Brain pericyte (primary cell): Measurements from ENCODE around the gene TAF6.
"Not testable (repeated sequence)": the region's sequence is repeated elsewhere in the genome, so short reads cannot be mapped to it uniquely, and the experiment has no call there.

Experiments
- DNase-seq: peaks from one replicate; pipeline ENCODE4 v3.0.0-alpha.2; 2012; ENCODE audit warnings: low read depth, low spot score

TAF6 gene

DNA sequence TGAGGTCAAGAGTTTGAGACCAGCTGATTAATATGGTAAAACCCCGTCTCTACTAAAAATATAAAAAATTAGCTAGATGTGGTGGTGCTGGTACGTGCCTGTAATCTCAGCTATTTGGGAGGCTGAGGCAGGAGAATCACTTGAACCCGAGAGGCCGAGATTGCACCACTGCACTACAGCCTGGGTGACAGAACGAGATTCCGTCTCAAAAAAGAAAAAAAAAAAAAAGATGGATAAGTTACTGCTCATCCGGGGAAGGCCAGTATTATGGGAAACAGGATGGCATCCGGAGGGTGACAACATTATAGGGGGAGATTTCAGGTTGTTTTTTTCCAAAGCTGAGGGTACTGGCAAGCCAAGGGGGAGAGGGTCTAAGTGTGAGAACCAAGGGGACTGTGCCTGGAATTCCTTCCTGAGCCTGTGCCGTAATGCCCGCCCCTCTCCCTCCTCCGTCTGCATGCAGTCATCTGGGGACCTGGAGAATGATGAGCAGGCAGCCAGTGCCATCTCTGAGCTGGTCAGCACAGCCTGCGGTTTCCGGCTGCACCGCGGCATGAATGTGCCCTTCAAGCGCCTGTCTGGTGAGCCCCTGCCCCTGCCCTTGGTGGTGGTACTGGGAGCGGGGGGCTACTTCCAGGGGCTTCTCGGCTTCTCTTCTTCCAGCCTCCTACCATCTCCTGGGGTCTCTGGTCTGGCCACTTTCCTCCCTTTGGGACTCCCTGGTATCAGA lies 33.9 kb upstream of the TAF6 start:
- DNase-seq, result no peak

GRCh38 chr7:100152404-100152803 lies 33.2 kb upstream of the TAF6 start:
- DNase-seq, result no peak

DNA sequence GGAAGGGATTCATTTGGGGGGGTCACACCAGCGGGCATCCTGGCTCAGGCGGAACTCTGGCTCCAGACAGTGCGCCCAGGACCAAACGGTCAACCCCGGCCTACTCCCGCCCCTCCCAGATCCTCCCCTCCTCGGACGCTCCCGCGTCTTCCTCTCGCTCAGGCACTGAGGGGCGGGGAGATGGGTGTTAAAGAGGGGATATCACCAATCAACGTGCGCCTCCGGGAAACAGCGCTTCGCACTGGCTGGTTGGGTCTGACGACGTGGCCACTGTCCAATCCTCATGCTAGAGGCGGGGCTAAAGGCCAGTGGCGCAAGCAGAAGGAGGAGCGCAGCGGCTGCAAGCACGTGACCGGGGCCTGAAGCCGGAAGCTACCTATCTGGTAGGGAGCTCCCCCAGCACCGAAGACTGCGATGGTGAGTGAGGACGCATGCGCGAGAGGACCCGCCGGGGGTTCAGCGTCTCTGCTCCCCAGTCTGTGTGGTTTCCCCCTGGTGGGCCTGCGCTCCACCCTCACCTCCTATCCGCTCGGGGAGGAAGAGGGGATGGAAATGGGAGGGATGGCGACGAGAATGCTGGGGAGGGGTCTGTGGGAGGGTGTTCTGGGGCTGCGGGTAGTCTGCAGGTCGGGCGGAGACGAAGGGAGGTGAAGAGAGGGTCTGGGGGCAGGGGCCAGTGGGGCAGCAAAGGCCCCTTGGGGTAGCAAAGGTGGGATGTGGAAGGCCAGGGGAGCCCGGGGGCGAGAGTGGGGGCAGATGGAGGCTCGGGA lies 29.6 kb upstream of the TAF6 start, which contains the start of gene LAMTOR4:
Gene LAMTOR4 (plus strand): TSS at position 360 of the 770 bp plus-strand sequence. CDS start 55 bp downstream, at position 415.
- peak; percentile 97 for DNase-seq

GRCh38 chr7:100148225-100148558 lies 29.0 kb upstream of the TAF6 start:
- DNase-seq, result no peak

- DNase-seq, result no peak
Measured at GRCh38 chr7:100147278-100147677, 28.1 kb upstream of the TAF6 start.

- DNase-seq, result not testable (repeated sequence)
Measured at GRCh38 chr7:100146350-100146749, 27.2 kb upstream of the TAF6 start.

DNA sequence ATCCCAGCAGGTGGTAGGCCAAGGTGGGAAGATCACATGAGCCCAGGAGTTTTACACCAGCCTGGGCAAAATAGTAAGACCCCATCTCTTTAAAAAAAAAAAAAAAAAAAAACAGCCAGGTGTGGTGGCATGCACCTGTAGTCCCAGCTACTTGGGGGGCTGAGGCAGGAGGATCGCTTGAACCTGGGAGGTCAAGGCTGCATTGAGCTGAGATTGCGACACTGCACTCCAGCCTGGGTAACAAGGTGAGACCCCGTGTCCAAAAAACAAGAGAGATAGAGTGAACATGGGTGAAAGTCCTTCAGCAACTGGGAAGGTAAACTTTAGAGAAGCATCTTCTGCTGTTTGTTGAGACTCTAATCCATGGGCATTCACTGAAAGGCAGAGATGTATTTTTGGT lies 23.3 kb upstream of the TAF6 start:
- no peak for DNase-seq

- no peak for DNase-seq
Measured at GRCh38 chr7:100141555-100141949, 22.4 kb upstream of the TAF6 start.

- no peak for DNase-seq
Measured at GRCh38 chr7:100137851-100138760, 18.9 kb upstream of the TAF6 start.

DNA sequence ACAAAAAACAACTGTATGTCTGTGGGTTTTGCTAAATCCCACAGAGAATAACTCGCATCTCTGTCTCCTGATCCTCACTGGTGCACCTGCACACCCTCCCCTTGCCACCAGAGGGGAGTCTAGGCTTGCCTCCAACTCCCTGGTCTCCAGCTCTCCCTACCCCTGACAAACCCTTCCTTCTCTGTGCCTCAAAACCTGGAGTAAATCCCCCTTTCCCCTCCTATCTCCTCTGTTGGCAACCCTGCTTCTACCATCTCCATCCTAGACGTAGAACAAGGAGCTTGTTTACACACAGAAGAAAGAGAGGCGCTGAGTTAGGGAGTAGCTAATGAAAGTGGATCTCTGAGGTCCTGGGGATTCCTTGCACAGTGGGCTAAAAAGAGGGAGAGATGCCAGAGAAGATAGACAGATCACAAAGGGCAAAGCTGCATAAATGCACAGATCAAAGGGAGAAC lies 13.6 kb upstream of the TAF6 start:
- DNase-seq, result no peak

DNA sequence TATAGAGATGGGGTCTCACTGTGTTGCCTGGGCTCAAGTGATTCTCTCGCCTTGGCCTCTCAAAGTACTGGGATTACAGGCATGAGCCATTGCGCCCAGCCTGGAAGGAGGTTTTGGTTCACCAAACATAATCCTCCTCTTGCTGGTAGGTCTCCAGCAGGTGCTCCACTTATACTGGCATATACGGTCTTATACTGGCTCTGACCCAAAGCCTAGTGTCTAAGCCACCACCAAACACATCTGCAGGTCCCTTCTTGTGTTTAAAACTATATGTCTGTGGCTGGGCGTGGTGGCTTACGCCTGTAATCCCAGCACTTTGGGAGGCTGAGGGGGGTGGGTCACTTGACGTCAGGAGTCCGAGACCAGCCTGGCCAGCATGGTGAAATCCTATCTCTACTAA lies 13.0 kb upstream of the TAF6 start:
- no peak for DNase-seq

GRCh38 chr7:100130608-100131453 lies 11.7 kb upstream of the TAF6 start:
- no peak for DNase-seq

GRCh38 chr7:100130220-100130607 lies 11.1 kb upstream of the TAF6 start:
- not testable (repeated sequence) for DNase-seq

- DNase-seq, result no peak
Measured at GRCh38 chr7:100128637-100128963, 9.4 kb upstream of the TAF6 start.

DNA sequence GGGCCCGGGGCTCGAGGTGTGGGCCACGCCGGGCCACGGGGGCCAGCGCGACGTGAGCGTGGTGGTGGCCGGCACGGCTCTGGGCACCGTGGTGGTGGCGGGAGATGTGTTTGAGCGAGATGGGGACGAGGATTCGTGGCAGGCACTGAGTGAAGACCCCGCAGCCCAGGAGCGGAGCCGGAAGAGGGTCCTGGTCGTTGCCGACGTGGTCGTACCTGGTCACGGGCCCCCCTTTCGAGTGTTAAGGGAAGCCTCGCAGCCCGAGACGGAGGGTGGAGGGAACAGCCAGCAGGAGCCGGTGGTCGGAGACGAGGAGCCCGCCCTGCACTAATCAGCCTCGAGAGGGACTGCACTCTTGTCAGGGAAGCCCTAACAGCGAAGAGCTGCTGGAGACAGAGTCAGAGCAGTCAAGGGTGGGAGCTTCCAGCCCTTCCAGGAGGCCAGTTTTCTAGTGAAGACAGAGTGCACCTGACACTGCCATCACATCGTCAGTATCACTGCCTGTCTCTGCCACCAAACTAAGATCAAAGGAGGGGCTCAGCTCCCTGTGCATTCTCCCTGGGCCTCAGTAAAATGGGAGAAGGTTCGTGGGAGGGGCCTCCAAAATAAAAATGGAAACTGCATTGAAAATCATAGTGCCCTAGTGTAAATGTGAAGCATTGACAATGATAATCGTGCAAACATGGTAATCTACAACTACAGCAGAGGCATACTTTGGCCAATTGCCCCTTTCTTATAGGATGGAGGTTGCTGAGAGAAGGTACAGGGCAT lies 8.9 kb upstream of the TAF6 start:
- DNase-seq, result no peak

DNA sequence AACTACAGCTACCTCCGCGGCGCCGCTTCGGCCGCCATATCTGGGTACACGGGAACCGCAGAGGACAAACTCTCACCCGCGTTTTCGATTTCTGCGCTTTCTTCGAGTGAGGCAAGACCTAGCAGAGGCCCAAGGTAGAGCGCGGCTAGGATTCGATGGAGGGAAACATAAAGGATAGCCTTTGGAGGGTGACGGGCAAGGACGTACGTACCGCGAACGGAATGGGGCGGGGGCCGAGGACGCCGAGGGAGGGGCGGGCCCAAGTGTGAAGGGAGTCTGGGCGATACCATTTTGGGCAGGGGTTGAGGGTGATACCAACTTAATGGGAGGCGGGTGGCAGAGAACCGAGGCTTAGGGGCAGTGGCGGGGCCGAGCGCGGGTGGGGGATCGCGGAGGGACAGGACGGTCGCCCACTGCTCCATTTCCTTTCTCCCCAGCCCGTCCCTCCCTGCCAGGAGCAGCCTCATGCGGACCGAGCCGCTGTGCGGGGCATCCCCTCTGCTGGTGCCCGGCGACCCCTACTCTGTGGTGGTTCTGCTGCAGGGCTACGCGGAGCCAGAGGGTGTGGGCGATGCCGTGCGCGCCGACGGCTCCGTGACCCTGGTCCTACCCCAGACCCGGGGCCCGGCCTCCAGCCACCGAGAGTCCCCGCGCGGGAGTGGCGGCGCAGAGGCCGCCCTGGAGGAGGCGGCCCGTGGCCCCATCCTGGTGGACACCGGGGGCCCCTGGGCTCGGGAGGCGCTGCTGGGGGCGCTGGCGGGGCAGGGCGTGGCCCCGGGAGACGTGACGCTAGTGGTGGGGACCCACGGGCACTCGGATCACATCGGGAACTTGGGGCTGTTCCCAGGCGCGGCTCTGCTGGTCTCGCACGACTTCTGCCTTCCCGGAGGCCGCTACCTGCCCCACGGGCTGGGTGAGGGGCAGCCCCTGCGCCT lies 8.0 kb upstream of the TAF6 start, which contains the start of gene MBLAC1:
Gene MBLAC1 (plus strand): TSS at position 37 of the 935 bp plus-strand sequence. CDS start 429 bp downstream, at position 466.
- peak; percentile 75 for DNase-seq

DNA sequence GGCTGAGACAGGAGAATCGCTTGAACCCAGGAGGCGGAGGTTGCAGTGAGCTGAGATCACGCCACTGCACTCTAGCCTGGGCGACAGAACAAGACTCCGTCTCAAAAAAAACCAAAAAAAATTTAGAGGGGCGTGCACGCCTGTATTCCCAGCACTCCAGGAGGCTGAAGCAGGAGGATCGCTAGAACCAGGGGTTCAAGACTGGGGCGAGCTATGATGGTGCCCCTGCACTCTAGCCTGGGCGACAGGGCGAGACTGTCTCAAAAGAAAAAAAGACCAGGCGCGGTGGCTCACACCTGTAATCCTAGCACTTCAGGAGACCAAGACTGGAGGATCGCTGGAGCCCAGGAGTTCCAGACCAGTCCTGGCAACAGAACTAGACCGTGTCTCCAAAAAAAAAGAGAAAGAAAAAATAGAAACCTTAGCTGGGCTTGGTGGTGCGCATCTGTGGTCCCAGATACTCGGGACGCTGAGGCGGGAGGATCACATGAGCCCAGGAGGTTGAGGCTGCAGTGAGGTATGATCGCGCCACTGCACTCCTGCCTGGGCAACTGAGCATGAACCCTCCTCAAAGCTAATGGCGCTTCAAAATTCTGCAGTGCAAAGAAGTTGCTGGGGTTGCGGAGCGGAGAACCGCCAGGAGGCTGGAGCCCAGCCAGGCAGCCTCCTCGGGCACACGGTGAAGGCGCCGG lies 7.2 kb upstream of the TAF6 start:
- DNase-seq, result no peak
